ENCODE measurements around the gene POLR3B.

DNA sequence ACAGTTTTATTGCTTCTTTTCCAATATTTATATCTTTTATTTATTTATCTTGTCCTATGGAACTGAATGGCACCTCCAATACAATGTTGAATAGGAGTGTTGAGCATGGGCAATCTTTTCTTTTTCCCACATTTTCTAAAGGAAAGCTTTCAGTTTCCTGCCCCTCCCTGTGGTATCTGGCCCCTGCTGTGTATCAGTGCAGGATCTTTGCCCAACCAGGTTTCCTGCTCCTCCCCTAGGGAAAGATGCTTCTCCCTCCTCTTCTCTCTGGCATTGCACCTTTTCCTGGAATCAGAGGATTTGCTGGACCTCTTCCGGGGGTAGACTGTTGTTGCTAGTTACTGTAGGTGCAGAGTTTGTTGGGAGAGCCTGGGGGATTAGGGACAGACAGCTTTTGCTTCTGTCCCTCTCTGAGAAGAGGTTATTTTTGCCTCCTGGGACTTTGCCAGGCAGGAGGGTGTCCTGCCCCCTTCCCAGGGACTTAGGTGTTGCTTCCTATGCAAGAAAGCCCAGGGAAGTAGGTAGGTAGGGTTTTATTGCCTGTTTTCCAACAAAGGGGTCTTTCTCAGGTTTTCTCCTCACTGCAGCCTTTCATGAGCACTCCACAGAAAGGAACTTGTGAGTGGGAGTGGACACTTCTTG, 67.6 kb downstream of the POLR3B start:
- TF ChIP-seq POLR2A (IDR thresholded peaks at IDR 0.05; ENCODE audit: low read length) (no peak), GATA1 (IDR thresholded peaks at IDR 0.05; ENCODE audit: low read depth, low read length) (no peak)
